ENCODE measurements around the gene SSBP4.

GRCh38 chr19:18442941-18443340 lies 23.7 kb downstream of the SSBP4 start:
- TF ChIP-seq CTCF (IDR thresholded peaks at IDR 0.05; ENCODE audit: low read depth, low read length, missing input control) (no peak), ATF3 (IDR thresholded peaks at IDR 0.05) (no peak), RAD21 (IDR thresholded peaks at IDR 0.05) (no peak), YY1 (IDR thresholded peaks at IDR 0.05) (no peak)
